Measurements from ENCODE around the gene AP3M1. TPM values are rescaled to one million over a fixed set of nuclear protein-coding genes. Genes with fewer than 3 reads are reported as not detected.

Gene AP3M1
- total and polyA plus RNA-seq, 2 experiments from 2014 or later = 29.1 to 35.6 TPM

DNA sequence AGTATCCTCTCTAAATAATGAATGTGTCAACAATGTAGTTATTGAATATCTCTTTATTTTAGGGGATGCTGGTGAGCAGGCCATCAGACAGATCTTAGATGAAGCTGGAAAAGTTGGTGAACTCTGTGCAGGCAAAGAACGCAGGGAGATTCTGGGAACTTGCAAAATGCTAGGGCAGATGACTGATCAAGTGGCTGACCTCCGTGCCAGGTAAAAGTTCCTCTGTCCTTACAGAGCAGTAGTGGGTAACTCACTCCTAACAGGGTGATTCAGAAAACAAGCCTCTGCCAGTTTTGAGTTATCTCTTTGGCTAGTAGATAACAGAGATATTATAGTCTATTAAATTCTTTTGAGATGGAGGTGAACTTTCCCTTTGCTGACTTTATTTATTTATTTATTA lies 67.3 kb downstream of the AP3M1 start:
- H3K4me2 ChIP-seq (ENCODE audit: unreplicated experiment) = no peak overlapping the region
- H3K36me3 ChIP-seq (ENCODE audit: low read depth) = peaks cover 47% of the 10 kb centered on the region
- WGBS, 2 experiments (ENCODE audit: low coverage in 1 of 2, low lambda C conversion rate in 2 of 2, missing lambda C conversion rate in 2 of 2) = 55 to 65% methylated on average over 2 of the region's 2 CpGs
- no peaks in the 10 kb centered on the region for H3K27me3 ChIP-seq (replicated peaks; ENCODE audit: insufficient read depth)
- peak; percentile 30 for DNase-seq
- H3K4me3 ChIP-seq = no peak overlapping the region
- peaks cover 63% of the 10 kb centered on the region for H3F3A ChIP-seq (ENCODE audit: insufficient read depth)
- TF ChIP-seq EZH2phosphoT487 (IDR thresholded peaks at IDR 0.05; ENCODE audit: insufficient read depth, low read depth) (no peak), EZH2 (IDR thresholded peaks at IDR 0.05; ENCODE audit: insufficient read depth, poor library complexity, severe bottlenecking) (no peak)
- no peak overlapping the region for H2AFZ ChIP-seq
- H3K4me1 ChIP-seq (ENCODE audit: insufficient read depth) = peaks cover 37% of the 10 kb centered on the region
- H4K20me1 ChIP-seq (ENCODE audit: insufficient read depth) = peaks cover 8% of the 10 kb centered on the region; the same call in 1 of the 2 replicates
- in situ Hi-C loops (cut with MboI) = loop anchor here (25.0 kb wide), 1 partner anchor 196 kb away; no protein-coding TSS in a partner anchor
- H3K79me2 ChIP-seq (ENCODE audit: insufficient read depth) = peaks cover 93% of the 10 kb centered on the region
- no peaks in the 10 kb centered on the region for H3K9me2 ChIP-seq (ENCODE audit: insufficient read depth)
- H3K27ac ChIP-seq = no peak overlapping the region
- H3K9me3 ChIP-seq (ENCODE audit: low read depth) = no peaks in the 10 kb centered on the region
- H3K9ac ChIP-seq = no peak overlapping the region

DNA sequence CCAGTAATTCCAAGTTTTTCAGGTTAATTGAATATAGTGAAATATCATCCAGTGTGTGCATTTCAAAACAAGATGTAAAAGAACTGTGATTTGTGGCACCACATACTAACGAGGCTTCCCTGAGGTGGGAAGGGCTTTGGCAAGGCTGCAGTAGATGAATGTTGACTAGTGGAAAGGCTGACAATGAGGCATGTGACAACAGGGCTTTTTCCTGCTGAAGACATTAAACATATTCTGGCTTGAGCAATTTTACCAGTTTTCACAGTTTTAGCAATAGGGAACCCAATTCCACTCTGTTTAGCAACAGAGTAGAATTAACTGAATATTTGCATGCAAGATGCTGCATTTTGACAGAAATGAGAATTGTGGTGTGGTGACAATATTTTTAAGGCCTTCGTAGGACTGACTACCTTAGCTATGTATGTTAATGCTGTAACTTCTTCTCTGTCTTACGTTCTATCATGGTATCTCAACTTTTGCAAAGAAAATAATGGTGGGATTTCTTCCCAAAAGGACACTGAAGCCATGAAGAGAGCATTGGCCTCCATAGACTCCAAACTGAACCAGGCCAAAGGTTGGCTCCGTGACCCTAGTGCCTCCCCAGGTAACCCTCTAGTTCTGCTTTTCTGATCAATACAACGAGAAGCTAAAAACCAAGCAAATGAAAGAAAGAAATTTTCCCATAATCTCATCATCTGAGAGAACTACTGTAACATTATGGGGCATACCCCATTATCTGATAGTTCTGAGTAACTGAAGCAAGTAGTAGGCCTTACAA lies 68.5 kb downstream of the AP3M1 start:
- Histone ChIP-seq H3K9me3 (ENCODE audit: low read depth) (no peaks in the 10 kb centered on the region), H3K9me2 (ENCODE audit: insufficient read depth) (no peaks in the 10 kb centered on the region), H3K27ac (peak overlapping the region; percentile 3; the same call in 1 of the 2 replicates), H3K4me3 (no peak overlapping the region), H3K4me1 (ENCODE audit: insufficient read depth) (peaks cover 49% of the 10 kb centered on the region), H3F3A (ENCODE audit: insufficient read depth) (peaks cover 71% of the 10 kb centered on the region), H3K79me2 (ENCODE audit: insufficient read depth) (peaks cover 95% of the 10 kb centered on the region), H4K20me1 (ENCODE audit: insufficient read depth) (peaks cover 8% of the 10 kb centered on the region; the same call in 1 of the 2 replicates), H2AFZ (no peak overlapping the region), H3K9ac (no peak overlapping the region), H3K27me3 (replicated peaks; ENCODE audit: insufficient read depth) (no peaks in the 10 kb centered on the region), H3K4me2 (ENCODE audit: unreplicated experiment) (no peak overlapping the region), H3K36me3 (ENCODE audit: low read depth) (peaks cover 46% of the 10 kb centered on the region)
- TF ChIP-seq EZH2phosphoT487 (IDR thresholded peaks at IDR 0.05; ENCODE audit: insufficient read depth, low read depth) = no peak
- no peak for TF ChIP-seq EZH2 (IDR thresholded peaks at IDR 0.05; ENCODE audit: insufficient read depth, poor library complexity, severe bottlenecking)
- in situ Hi-C loops (cut with MboI) = loop anchor here (25.0 kb wide), 1 partner anchor 195 kb away; no protein-coding TSS in a partner anchor
- WGBS, 2 experiments (ENCODE audit: low coverage in 1 of 2, low lambda C conversion rate in 2 of 2, missing lambda C conversion rate in 2 of 2) = 69 to 74% methylated on average over 5 of the region's 5 CpGs
- peak; percentile 50 for DNase-seq

DNA sequence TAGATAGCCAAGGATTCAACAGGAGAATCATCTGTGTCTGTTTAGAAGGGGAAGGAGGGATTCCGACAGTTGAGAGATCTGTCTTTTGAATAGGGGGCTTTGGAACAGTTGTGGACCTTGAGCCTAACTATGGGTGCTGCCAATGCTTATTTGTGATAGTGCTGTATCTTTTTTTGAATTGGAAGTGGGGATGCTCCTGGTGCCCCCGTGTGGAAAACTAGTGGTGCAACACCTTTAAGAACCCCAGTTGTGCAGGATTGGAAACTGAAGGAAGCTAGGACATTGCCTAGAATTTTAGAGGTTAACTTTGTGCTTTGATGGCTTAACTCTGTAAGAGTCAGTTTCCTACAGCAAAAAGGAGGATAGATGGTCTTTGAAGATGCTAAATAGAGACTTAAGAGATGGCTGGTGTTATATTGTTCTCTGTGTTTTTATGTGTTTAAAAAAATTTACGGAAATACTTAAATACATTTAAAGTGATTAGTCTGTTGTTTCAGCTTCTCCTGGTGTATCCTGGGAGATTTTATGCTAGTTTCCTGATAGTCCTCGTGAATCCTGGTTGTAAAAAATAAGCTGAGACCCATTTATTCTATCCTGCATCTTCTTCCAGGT lies 69.3 kb downstream of the AP3M1 start:
- no peak overlapping the region for H3K4me3 ChIP-seq
- peaks cover 41% of the 10 kb centered on the region for H3K36me3 ChIP-seq (ENCODE audit: low read depth)
- H3K9me2 ChIP-seq (ENCODE audit: insufficient read depth) = no peaks in the 10 kb centered on the region
- peak overlapping the region; percentile 17 for H3K4me2 ChIP-seq (ENCODE audit: unreplicated experiment)
- peak; percentile 69 for DNase-seq
- H3K27ac ChIP-seq = peak overlapping the region; percentile 43; the same call in 1 of the 2 replicates
- H3K27me3 ChIP-seq (replicated peaks; ENCODE audit: insufficient read depth) = no peaks in the 10 kb centered on the region
- H3K79me2 ChIP-seq (ENCODE audit: insufficient read depth) = peaks cover 96% of the 10 kb centered on the region
- in situ Hi-C loops (cut with MboI) = loop anchor here (25.0 kb wide), 1 partner anchor 194 kb away; no protein-coding TSS in a partner anchor
- peaks cover 50% of the 10 kb centered on the region for H3K4me1 ChIP-seq (ENCODE audit: insufficient read depth)
- TF ChIP-seq EZH2 (IDR thresholded peaks at IDR 0.05; ENCODE audit: insufficient read depth, poor library complexity, severe bottlenecking) (no peak), EZH2phosphoT487 (IDR thresholded peaks at IDR 0.05; ENCODE audit: insufficient read depth, low read depth) (no peak)
- peaks cover 72% of the 10 kb centered on the region for H3F3A ChIP-seq (ENCODE audit: insufficient read depth)
- WGBS, 2 experiments (ENCODE audit: low coverage in 1 of 2, low lambda C conversion rate in 2 of 2, missing lambda C conversion rate in 2 of 2) = 18 to 23% methylated on average over 4 of the region's 4 CpGs
- H4K20me1 ChIP-seq (ENCODE audit: insufficient read depth) = peaks cover 8% of the 10 kb centered on the region; the same call in 1 of the 2 replicates
- H2AFZ ChIP-seq = no peak overlapping the region
- no peaks in the 10 kb centered on the region for H3K9me3 ChIP-seq (ENCODE audit: low read depth)
- H3K9ac ChIP-seq = no peak overlapping the region

DNA sequence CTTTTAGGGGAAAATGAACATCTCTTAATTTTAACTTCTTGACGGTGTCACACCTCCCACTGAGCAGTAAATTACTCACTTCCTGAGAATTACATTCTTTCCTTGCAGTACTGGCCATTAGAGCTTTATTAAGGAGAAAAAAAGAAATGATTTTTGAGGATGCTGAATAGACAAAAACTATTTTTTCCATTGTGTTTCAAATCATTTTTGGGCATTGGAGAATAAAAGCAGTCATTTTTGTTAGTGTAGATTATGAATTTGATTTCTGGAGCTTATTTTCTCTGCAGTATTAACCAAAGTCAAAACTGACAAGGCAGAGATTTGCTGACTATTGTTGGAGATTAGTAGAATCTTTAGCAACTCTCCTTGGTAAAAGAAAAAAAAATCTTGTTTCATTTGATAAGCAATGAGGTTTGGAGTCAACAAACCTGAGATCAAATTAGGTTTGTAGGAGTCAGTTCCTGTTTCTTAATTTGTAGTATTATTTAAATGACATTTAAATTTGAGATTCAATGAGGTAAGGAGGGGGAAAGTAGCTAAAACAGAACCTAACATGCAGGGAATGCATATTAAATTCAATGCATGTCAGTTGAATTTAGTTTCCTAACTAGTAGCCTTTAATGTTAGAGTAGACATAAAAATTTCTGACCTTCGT lies 70.6 kb downstream of the AP3M1 start:
- whole genome bisulfite sequencing, 2 experiments (ENCODE audit: low coverage in 1 of 2, low lambda C conversion rate in 2 of 2, missing lambda C conversion rate in 2 of 2) = 36 to 38% methylated on average over 2 of the region's 2 CpGs
- Histone ChIP-seq H3K27ac (peak overlapping the region; percentile 43), H3K9me3 (ENCODE audit: low read depth) (no peaks in the 10 kb centered on the region), H3F3A (ENCODE audit: insufficient read depth) (peaks cover 77% of the 10 kb centered on the region), H3K79me2 (ENCODE audit: insufficient read depth) (peaks cover 96% of the 10 kb centered on the region), H3K9ac (peak overlapping the region; percentile 4; the same call in 1 of the 2 replicates), H3K36me3 (ENCODE audit: low read depth) (peaks cover 46% of the 10 kb centered on the region), H3K4me3 (peak overlapping the region; percentile 25), H3K9me2 (ENCODE audit: insufficient read depth) (no peaks in the 10 kb centered on the region), H2AFZ (no peak overlapping the region), H3K27me3 (replicated peaks; ENCODE audit: insufficient read depth) (no peaks in the 10 kb centered on the region), H3K4me2 (ENCODE audit: unreplicated experiment) (peak overlapping the region; percentile 69), H3K4me1 (ENCODE audit: insufficient read depth) (peaks cover 50% of the 10 kb centered on the region), H4K20me1 (ENCODE audit: insufficient read depth) (peaks cover 8% of the 10 kb centered on the region; the same call in 1 of the 2 replicates)
- peak; percentile 65 for DNase-seq
- no peak for TF ChIP-seq EZH2phosphoT487 (IDR thresholded peaks at IDR 0.05; ENCODE audit: insufficient read depth, low read depth)
- TF ChIP-seq EZH2 (IDR thresholded peaks at IDR 0.05; ENCODE audit: insufficient read depth, poor library complexity, severe bottlenecking) = no peak
- in situ Hi-C loops (cut with MboI) = loop anchor here (25.0 kb wide), 1 partner anchor 193 kb away; no protein-coding TSS in a partner anchor

Measured in GM23248 (cell line).